ENCODE results near the gene ASB1.

DNA sequence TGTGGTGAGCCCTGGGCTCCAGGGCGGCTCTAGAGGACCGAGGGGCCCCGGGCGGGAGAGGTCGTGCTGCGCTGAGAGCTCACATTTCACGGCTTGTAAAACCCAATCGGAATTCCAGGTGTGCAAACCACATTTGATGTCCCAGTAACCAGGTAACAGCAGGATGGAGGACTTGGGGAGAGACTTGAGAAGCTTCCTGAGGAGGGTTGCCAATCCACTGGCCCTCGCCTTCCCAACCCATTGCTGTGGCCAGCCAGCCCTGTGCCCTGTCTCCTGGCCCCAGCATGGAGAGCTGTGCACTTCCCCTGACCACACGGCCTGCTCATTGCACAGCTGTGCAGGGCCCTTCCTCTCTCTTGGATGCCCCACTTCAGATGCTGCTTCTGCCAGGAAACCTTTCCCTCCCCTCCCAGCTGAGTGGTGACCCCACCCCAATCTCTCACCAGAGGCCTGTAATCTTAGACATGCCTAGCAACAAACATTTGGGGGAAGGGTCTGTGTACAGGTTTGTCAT, 39.6 kb downstream of the ASB1 start:
- TF ChIP-seq, protein P1, sequence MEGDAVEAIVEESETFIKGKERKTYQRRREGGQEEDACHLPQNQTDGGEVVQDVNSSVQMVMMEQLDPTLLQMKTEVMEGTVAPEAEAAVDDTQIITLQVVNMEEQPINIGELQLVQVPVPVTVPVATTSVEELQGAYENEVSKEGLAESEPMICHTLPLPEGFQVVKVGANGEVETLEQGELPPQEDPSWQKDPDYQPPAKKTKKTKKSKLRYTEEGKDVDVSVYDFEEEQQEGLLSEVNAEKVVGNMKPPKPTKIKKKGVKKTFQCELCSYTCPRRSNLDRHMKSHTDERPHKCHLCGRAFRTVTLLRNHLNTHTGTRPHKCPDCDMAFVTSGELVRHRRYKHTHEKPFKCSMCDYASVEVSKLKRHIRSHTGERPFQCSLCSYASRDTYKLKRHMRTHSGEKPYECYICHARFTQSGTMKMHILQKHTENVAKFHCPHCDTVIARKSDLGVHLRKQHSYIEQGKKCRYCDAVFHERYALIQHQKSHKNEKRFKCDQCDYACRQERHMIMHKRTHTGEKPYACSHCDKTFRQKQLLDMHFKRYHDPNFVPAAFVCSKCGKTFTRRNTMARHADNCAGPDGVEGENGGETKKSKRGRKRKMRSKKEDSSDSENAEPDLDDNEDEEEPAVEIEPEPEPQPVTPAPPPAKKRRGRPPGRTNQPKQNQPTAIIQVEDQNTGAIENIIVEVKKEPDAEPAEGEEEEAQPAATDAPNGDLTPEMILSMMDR (IDR thresholded peaks at IDR 0.05; ENCODE audit: low read length), result no peak
- TF ChIP-seq EZH2 (optimal IDR thresholded peaks at IDR 0.05; ENCODE audit: low read depth, low read length) (no peak), EZH2phosphoT487 (IDR thresholded peaks at IDR 0.05; ENCODE audit: low read length) (no peak)

Data from MM.1S (cell line).